HepG2 (cell line): ENCODE measurements around the gene CYP4F8. TPM values are rescaled to one million over a fixed set of nuclear protein-coding genes. Genes with fewer than 3 reads are reported as not detected.

Experiments used
- AKNA ChIP-seq: sonication (generic); formaldehyde crosslinking; IDR thresholded peaks from 2 replicates; pipeline ENCODE4 v1.4.0; 2020; ENCODE audit warnings: missing genetic modification reagents, borderline replicate concordance
- BCL3 ChIP-seq: sonication (generic); formaldehyde crosslinking; IDR thresholded peaks from 2 replicates; pipeline ENCODE4 v1.5.1; 2020; ENCODE audit warnings: mild to moderate bottlenecking, missing genetic modification reagents, moderate library complexity
- DMAP1 ChIP-seq: IDR thresholded peaks from 2 replicates; pipeline ENCODE4 v1.6.1; 2016
- ISL2 ChIP-seq: sonication (generic); formaldehyde crosslinking; IDR thresholded peaks from 2 replicates; pipeline ENCODE4 v1.5.0; 2020; ENCODE audit warnings: missing genetic modification reagents
- KAT2B ChIP-seq: fragments of 150-350 bp; IDR thresholded peaks from 2 replicates; pipeline ENCODE4 v1.6.1; 2014; ENCODE audit warnings: low read depth, low read length, borderline replicate concordance
- MEF2D ChIP-seq: sonication (generic); formaldehyde crosslinking; IDR thresholded peaks from 2 replicates; pipeline ENCODE4 v1.5.1; 2020; ENCODE audit warnings: mild to moderate bottlenecking, missing genetic modification reagents
- MTF1 ChIP-seq: sonication (generic); formaldehyde crosslinking; IDR thresholded peaks from 2 replicates; pipeline ENCODE4 v1.5.0; 2020; ENCODE audit warnings: missing genetic modification reagents
- MYC ChIP-seq: sonication (generic); formaldehyde crosslinking; IDR thresholded peaks from 2 replicates; pipeline ENCODE4 v1.9.0; 2021; ENCODE audit warnings: missing genetic modification reagents, borderline replicate concordance
- NFE2L2 ChIP-seq: fragments of 150-350 bp; IDR thresholded peaks from 2 replicates; pipeline ENCODE4 v1.6.1; 2014; ENCODE audit warnings: low read length
- SMAD3 ChIP-seq: sonication (generic); formaldehyde crosslinking; IDR thresholded peaks from 2 replicates; pipeline ENCODE4 v1.4.0; 2020; ENCODE audit warnings: missing genetic modification reagents
- TCF7L2 ChIP-seq: IDR thresholded peaks from 2 replicates; pipeline ENCODE4 v1.6.1; 2011; ENCODE audit warnings: mild to moderate bottlenecking, low read depth, low read length, moderate library complexity
- TEAD3 ChIP-seq: optimal IDR thresholded peaks from 2 replicates; pipeline ENCODE3; 2016; ENCODE audit warnings: borderline replicate concordance
- THAP11 ChIP-seq: IDR thresholded peaks from 2 replicates; pipeline ENCODE4 v1.6.1; 2016; ENCODE audit warnings: missing biosample characterization, missing genetic modification reagents
- TP53 ChIP-seq: sonication (generic); formaldehyde crosslinking; conservative IDR thresholded peaks from 2 replicates; pipeline ENCODE4 v1.4.0; 2020; ENCODE audit warnings: missing genetic modification reagents
- ZMYM2 ChIP-seq: sonication (generic); formaldehyde crosslinking; IDR thresholded peaks from 2 replicates; pipeline ENCODE4 v1.8.0; 2022; ENCODE audit warnings: mild to moderate bottlenecking, missing genetic modification reagents
- ZMYM4 ChIP-seq: sonication (generic); formaldehyde crosslinking; IDR thresholded peaks from 2 replicates; pipeline ENCODE4 v1.8.1; 2023; ENCODE audit warnings: mild to moderate bottlenecking, missing genetic modification reagents
- ZNF326 ChIP-seq: sonication (generic); formaldehyde crosslinking; IDR thresholded peaks from 2 replicates; pipeline ENCODE4 v1.4.0; 2020; ENCODE audit warnings: missing genetic modification reagents, borderline replicate concordance
- ZNF333 ChIP-seq: sonication (generic); formaldehyde crosslinking; IDR thresholded peaks from 2 replicates; pipeline ENCODE4 v1.4.0; 2020; ENCODE audit warnings: mild to moderate bottlenecking, missing genetic modification reagents, borderline replicate concordance
- ZNF451 ChIP-seq: sonication (generic); formaldehyde crosslinking; IDR thresholded peaks from 2 replicates; pipeline ENCODE4 v1.5.0; 2020; ENCODE audit warnings: mild to moderate bottlenecking, missing genetic modification reagents
- ZNF652 ChIP-seq: IDR thresholded peaks from 2 replicates; pipeline ENCODE4 v1.6.1; 2016; ENCODE audit warnings: low read depth, borderline replicate concordance
- ZNF678 ChIP-seq: sonication (generic); formaldehyde crosslinking; IDR thresholded peaks from 2 replicates; pipeline ENCODE4 v1.4.0; 2020; ENCODE audit warnings: mild to moderate bottlenecking, missing genetic modification reagents
- ZNF775 ChIP-seq: sonication (generic); formaldehyde crosslinking; IDR thresholded peaks from 2 replicates; pipeline ENCODE4 v1.4.0; 2020; ENCODE audit warnings: missing genetic modification reagents, mild to moderate bottlenecking, moderate library complexity, borderline replicate concordance
- ZNF788 ChIP-seq: sonication (generic); formaldehyde crosslinking; IDR thresholded peaks from 2 replicates; pipeline ENCODE4 v1.5.0; 2020; ENCODE audit warnings: mild to moderate bottlenecking, missing genetic modification reagents, borderline replicate concordance
- ZNF790 ChIP-seq: sonication (generic); formaldehyde crosslinking; IDR thresholded peaks from 2 replicates; pipeline ENCODE4 v1.8.0; 2022; ENCODE audit warnings: missing genetic modification reagents, mild to moderate bottlenecking, borderline replicate concordance
- ZNF839 ChIP-seq: sonication (generic); formaldehyde crosslinking; IDR thresholded peaks from 2 replicates; pipeline ENCODE4 v1.4.0; 2020; ENCODE audit warnings: missing genetic modification reagents, mild to moderate bottlenecking, borderline replicate concordance
- ZNF841 ChIP-seq: sonication (generic); formaldehyde crosslinking; IDR thresholded peaks from 2 replicates; pipeline ENCODE4 v1.8.1; 2023; ENCODE audit warnings: missing genetic modification reagents, borderline replicate concordance
- polyA plus RNA-seq, 8 experiments: library from polyadenylated mRNA; depleted of rRNA in 3 of 8; stranded (reverse) in 7 of 8; unstranded in 1 of 8; fragments of >200 nt; fragmentation: Illumina TruSeq in 4 of 8; extraction: Trizol in 4 of 8; gene quantifications; 2 replicates each; pipeline versions ENCODE4 v1.2.1 to v1.2.3, GENCODE V29; 2011 to 2016; ENCODE audit warnings: low read depth in 4 of 8, missing spikeins in 1 of 8, mixed read lengths in 1 of 8; ENCODE audit not compliant: insufficient read depth in 1 of 8
- total RNA-seq, 5 experiments: library from RNA; depleted of rRNA; stranded (reverse); fragments of >200 nt; fragmentation: Illumina TruSeq; extraction: Trizol; gene quantifications; 2 replicates each; pipeline ENCODE4 v1.2.3, GENCODE V29; 2016; ENCODE audit warnings: low read depth in 1 of 5
- TF ChIP-seq, protein P1 (sequence below): sonication (generic); formaldehyde crosslinking; IDR thresholded peaks from 2 replicates; pipeline ENCODE4 v1.4.0; 2020; ENCODE audit warnings: mild to moderate bottlenecking, missing genetic modification reagents

The CYP4F8 gene
- total and polyA plus RNA-seq, 2 of the 13 experiments (the other 11 are each of a cell fraction or from before 2014, with no cell fraction given): not detected

- TF ChIP-seq AKNA (CRISPR knock-in tag): no peak
- no peak for TF ChIP-seq ZNF451 (CRISPR knock-in tag)
- TF ChIP-seq MYC (CRISPR knock-in tag): peak; percentile 57; the same call in 1 of the 2 replicates
- TF ChIP-seq SMAD3: no peak
- no peak for TF ChIP-seq MTF1 (CRISPR knock-in tag)
- no peak for TF ChIP-seq ZNF678 (CRISPR knock-in tag)
- peak; percentile 78; the same call in 1 of the 2 replicates for TF ChIP-seq ZMYM4 (CRISPR knock-in tag)
- TF ChIP-seq TEAD3: peak; percentile 89
- TF ChIP-seq TCF7L2: no peak
- no peak for TF ChIP-seq ZNF775 (CRISPR knock-in tag)
- 0 out of 2 replicates have a peak, but pooled peaks have one; percentile 65 for TF ChIP-seq BCL3 (CRISPR knock-in tag)
- TF ChIP-seq ZNF841 (CRISPR knock-in tag): no peak
- TF ChIP-seq ZNF326 (CRISPR knock-in tag): no peak
- TF ChIP-seq ZNF839 (CRISPR knock-in tag): no peak
- no peak for TF ChIP-seq KAT2B
- TF ChIP-seq ZNF790: no peak
- TF ChIP-seq ZNF652 (CRISPR knock-in tag): no peak
- TF ChIP-seq, protein P1, sequence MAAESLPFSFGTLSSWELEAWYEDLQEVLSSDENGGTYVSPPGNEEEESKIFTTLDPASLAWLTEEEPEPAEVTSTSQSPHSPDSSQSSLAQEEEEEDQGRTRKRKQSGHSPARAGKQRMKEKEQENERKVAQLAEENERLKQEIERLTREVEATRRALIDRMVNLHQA (CRISPR knock-in tag): no peak
- 0 out of 2 replicates have a peak, but pooled peaks have one; percentile 39 for TF ChIP-seq ISL2 (CRISPR knock-in tag)
- TF ChIP-seq MEF2D (CRISPR knock-in tag): no peak
- no peak for TF ChIP-seq TP53
- peak; percentile 49; the same call in 1 of the 2 replicates for TF ChIP-seq DMAP1 (CRISPR knock-in tag)
- TF ChIP-seq ZMYM2 (CRISPR knock-in tag): 0 out of 2 replicates have a peak, but pooled peaks have one; percentile 51
- no peak for TF ChIP-seq ZNF333
- TF ChIP-seq ZNF788 (CRISPR knock-in tag): no peak
- 0 out of 2 replicates have a peak, but pooled peaks have one; percentile 34 for TF ChIP-seq THAP11 (CRISPR knock-in tag)
- no peak for TF ChIP-seq NFE2L2
Observed at GRCh38 chr19:15584541-15585115, 30.4 kb upstream of the CYP4F8 start (continued).
